Stimulated activated CD4-positive, alpha-beta T cell treated with anti-CD3 and anti-CD28 coated beads, Interleukin-4, amount 100 ng/mL, for 4 hours (primary cell): Measurements from ENCODE around the gene GPC1.

Source experiments
- DNase-seq, 2 experiments: peaks; one replicate each; pipeline ENCODE4 v3.0.0-alpha.2; 2020

The GPC1 gene

GRCh38 chr2:240501531-240501991, 66.1 kb downstream of the GPC1 start:
- no peak for DNase-seq

GRCh38 chr2:240502059-240502429, 66.6 kb downstream of the GPC1 start:
- DNase-seq: no peak

GRCh38 chr2:240502430-240503121, 67.1 kb downstream of the GPC1 start:
- DNase-seq: no peak

- no peak for DNase-seq
Observed at GRCh38 chr2:240503375-240503774, 67.9 kb downstream of the GPC1 start.

GRCh38 chr2:240503848-240504247, 68.4 kb downstream of the GPC1 start:
- no peak for DNase-seq

GRCh38 chr2:240505910-240506309, 70.4 kb downstream of the GPC1 start:
- DNase-seq: no peak

- DNase-seq: no peak
Observed at GRCh38 chr2:240506406-240507059, 71.1 kb downstream of the GPC1 start.

GRCh38 chr2:240507060-240507777, 71.8 kb downstream of the GPC1 start:
- no peak for DNase-seq

- no peak for DNase-seq
Observed at GRCh38 chr2:240507778-240508251, 72.4 kb downstream of the GPC1 start.

GRCh38 chr2:240508832-240509545, 73.5 kb downstream of the GPC1 start:
- no peak for DNase-seq

- DNase-seq: no peak
Observed at GRCh38 chr2:240509667-240510512, 74.4 kb downstream of the GPC1 start.

GRCh38 chr2:240510513-240511210, 75.2 kb downstream of the GPC1 start:
- no peak for DNase-seq

GRCh38 chr2:240511351-240512108, 76.1 kb downstream of the GPC1 start:
- DNase-seq: no peak

GRCh38 chr2:240512109-240512485, 76.6 kb downstream of the GPC1 start:
- no peak for DNase-seq

GRCh38 chr2:240512666-240513535, 77.4 kb downstream of the GPC1 start:
- no peak for DNase-seq

GRCh38 chr2:240513549-240514287, 78.3 kb downstream of the GPC1 start:
- peak; percentile 75 to 77 for DNase-seq

GRCh38 chr2:240514631-240515030, 79.2 kb downstream of the GPC1 start:
- DNase-seq: no peak

- DNase-seq: no peak
Observed at GRCh38 chr2:240517342-240517741, 81.9 kb downstream of the GPC1 start.
